ENCODE data around the gene EXOC3.

- no peak for TF ChIP-seq CTCF (conservative IDR thresholded peaks at IDR 0.05)
- TF ChIP-seq EZH2 (IDR thresholded peaks at IDR 0.05; ENCODE audit: low read depth), result no peak
Measured at GRCh38 chr5:407051-407450, 35.9 kb upstream of the EXOC3 start.

Measured in PC-9 (cell line).